Measurements from ENCODE around the gene GDPD5. TPM values are rescaled to one million over a fixed set of nuclear protein-coding genes. Genes with fewer than 3 reads are reported as not detected.

The GDPD5 gene
- total RNA-seq: 10 to 100 TPM in 7 of 9 donors, 1 to 10 TPM in 2; 4.8 to 17.8 (median 13.6) TPM
- 100 to 1,000 TPM in 1 of 3 donors, 10 to 100 TPM in 1, 1 to 10 TPM in 1; 4.1 to 110 (median 35.0) TPM for polyA plus RNA-seq
- long read RNA-seq, donor 1: 0 reads
- long read RNA-seq, donor 2, partial matches to known transcripts: 0 of 1 reads
- long read RNA-seq, donor 2, other reads (novel, unspliced or antisense): 0 of 1 reads
- long read RNA-seq, donor 3: 0 reads
- long read RNA-seq, donor 4, partial matches to known transcripts: 1 of 2 reads
- long read RNA-seq, donor 4, other reads (novel, unspliced or antisense): 1 of 2 reads
- long read RNA-seq, donor 5, transcript GDPD5-201 (17 exons, 3,523 nt): major isoform, 28 of 41 reads
- long read RNA-seq, donor 5, partial matches to known transcripts: 2 of 41 reads
- long read RNA-seq, donor 5, other reads (novel, unspliced or antisense): 11 of 41 reads
- long read RNA-seq, donor 6, partial matches to known transcripts: 0 of 5 reads
- long read RNA-seq, donor 6, other reads (novel, unspliced or antisense): 5 of 5 reads
- long read RNA-seq, donor 7: 0 reads
- long read RNA-seq, donor 8: 0 reads
- long read RNA-seq, donor 9: 0 reads
- long read RNA-seq, donor 10: 0 reads

- intact Hi-C loops (cut with DNase I): loop anchor here in 1 of 2 donors (10.0 kb wide), 1 partner anchor 121 kb away; no protein-coding TSS in a partner anchor
- peak within 1 kb of the TSS in 1 of 5 donors; percentile 74 for H3K27ac ChIP-seq
Observed at GRCh38 chr11:75525433-75526191, at the start of gene GDPD5. Gene GDPD5 (minus strand): TSS chr11:75525941. CDS start chr11:75477735, 48,206 bp downstream.

GRCh38 chr11:75574698-75575602 lies 49.2 kb upstream of the GDPD5 start:
- Histone ChIP-seq H3K4me3 (no peak overlapping the region), H3K4me1 (replicated peaks in 1 of 2) (peaks cover 0 to 16% of the 10 kb centered on the region in 2 donors), H3K9me3 (replicated peaks in 1 of 3) (no peaks in the 10 kb centered on the region), H3K27ac (no peak overlapping the region), H3K36me3 (replicated peaks in 1 of 2) (peaks cover 0 to 43% of the 10 kb centered on the region in 2 donors), H3K27me3 (no peaks in the 10 kb centered on the region)
- TF ChIP-seq POLR2A (IDR thresholded peaks at IDR 0.05) (no peak), CTCF (IDR thresholded peaks at IDR 0.05) (peak in 4 of 6 experiments; percentile 10 to 43 (median 23))
- peak in 1 of 7 donors; percentile 16 for DNase-seq
- intact Hi-C loops (cut with DNase I): no loop called here
- 61 to 72% (median 68%) methylated on average over 8 to 12 of the region's 12 CpGs for WGBS, 4 donors

More at GRCh38 chr11:75525433-75526191, at the start of gene GDPD5:
- no peaks in the 10 kb centered on the region for H3K9me3 ChIP-seq (replicated peaks in 1 of 3)
- H3K27me3 ChIP-seq: no peaks in the 10 kb centered on the region
- peak within 1 kb of the TSS in 3 of 4 donors; percentile 26 to 76 (median 36) for H3K4me3 ChIP-seq
- TF ChIP-seq POLR2A (IDR thresholded peaks at IDR 0.05) (no peak), CTCF (IDR thresholded peaks at IDR 0.05) (peak in 3 of 6 experiments; percentile 25 to 54 (median 41))
- peak; percentile 72 to 85 (median 82) for DNase-seq
- H3K36me3 ChIP-seq (replicated peaks in 1 of 2): no peaks in the 10 kb centered on the region
- 0 to 1% (median 0%) methylated on average over 1 to 99 of the region's 99 CpGs for whole genome bisulfite sequencing, 4 donors
- H3K4me1 ChIP-seq (replicated peaks in 1 of 2): peaks cover 13 to 20% of the 10 kb centered on the region in 2 donors

GRCh38 chr11:75572744-75573143 lies 47.0 kb upstream of the GDPD5 start:
- Histone ChIP-seq H3K9me3 (replicated peaks in 1 of 3) (no peaks in the 10 kb centered on the region), H3K4me1 (replicated peaks in 1 of 2) (peaks cover 0 to 20% of the 10 kb centered on the region in 2 donors), H3K4me3 (no peak overlapping the region), H3K27ac (peak overlapping the region in 1 of 5 donors; percentile 26), H3K36me3 (replicated peaks in 1 of 2) (peaks cover 0 to 65% of the 10 kb centered on the region in 2 donors), H3K27me3 (no peaks in the 10 kb centered on the region)
- TF ChIP-seq CTCF (IDR thresholded peaks at IDR 0.05): no peak
- TF ChIP-seq POLR2A (IDR thresholded peaks at IDR 0.05): no peak
- intact Hi-C loops (cut with DNase I): no loop called here
- peak in 3 of 7 donors; percentile 24 to 82 (median 64) for DNase-seq
- 43 to 57% (median 52%) methylated on average over 8 of the region's 8 CpGs for WGBS, 4 donors

Data from adrenal gland (tissue), 19 donors.